Measurements from ENCODE around the gene BRINP1. TPM values are rescaled to one million over a fixed set of nuclear protein-coding genes. Genes with fewer than 3 reads are reported as not detected.

Gene BRINP1
- total and polyA plus RNA-seq, 2 of the 8 experiments (the other 6 are each of a cell fraction or from before 2014, with no cell fraction given), result 19.5 to 20.5 TPM

DNA sequence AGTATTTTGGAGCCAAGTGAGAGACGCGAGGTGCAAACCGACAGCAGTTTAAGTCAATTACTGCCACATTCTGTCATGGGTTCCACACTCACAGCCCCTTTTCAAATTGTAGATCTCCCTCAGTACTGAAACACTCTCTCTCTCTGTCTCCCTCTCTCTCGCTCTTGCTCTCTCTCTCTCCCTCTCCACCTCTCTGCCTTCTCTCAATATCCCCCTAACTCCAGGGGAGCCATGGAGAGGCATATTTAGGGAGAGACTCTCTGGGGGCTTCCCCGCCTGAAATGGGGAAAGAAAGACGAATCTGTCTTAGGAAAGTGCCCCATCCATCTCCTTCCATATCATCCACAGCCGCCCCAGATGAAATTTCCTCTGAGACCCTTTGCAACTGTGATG lies 1.6 kb downstream of the BRINP1 start:
- Histone ChIP-seq H2AK5ac (ENCODE audit: low read depth, low read length) (no peak overlapping the region), H3K4me3 (ENCODE audit: extremely low read depth in 1 of 4, insufficient read depth in 2 of 4, low read depth in 3 of 4, low read length in 4 of 4) (peak overlapping the region; percentile 85 to 97 (median 88); a peak in 7 of 8 replicates), H2BK15ac (ENCODE audit: low read length) (no peak overlapping the region), H3K9me3 (ENCODE audit: insufficient read depth in 2 of 2, low read depth in 1 of 2, low read length in 1 of 2) (no peaks in the 10 kb centered on the region), H3K79me2 (ENCODE audit: control insufficient read depth in 1 of 2, insufficient read depth in 2 of 2, low read length in 2 of 2) (peaks cover 0 to 35% of the 10 kb centered on the region in 2 experiments; a peak in 3 of 4 replicates), H4K8ac (ENCODE audit: extremely low read depth, insufficient read depth, low read length) (no peak overlapping the region), H3K23me2 (ENCODE audit: low read depth, low read length) (peaks cover 15% of the 10 kb centered on the region), H4K5ac (ENCODE audit: insufficient read length, low read depth, low read length) (no peak overlapping the region), H3K4me2 (ENCODE audit: insufficient read depth in 1 of 2, low read depth in 2 of 2, low read length in 2 of 2) (peak overlapping the region; percentile 97 to 98), H3K4me1 (replicated peaks in 1 of 4; ENCODE audit: control insufficient read depth in 3 of 4, insufficient read depth in 4 of 4, low read length in 3 of 4) (peaks cover 3 to 15% (median 6%) of the 10 kb centered on the region in 4 experiments; a peak in 6 of 7 replicates), H3K56ac (replicated peaks; ENCODE audit: insufficient read length, low read depth, low read length) (no peak overlapping the region), H3K9ac (replicated peaks in 1 of 4; ENCODE audit: extremely low read depth in 1 of 4, low read depth in 3 of 4, low read length in 3 of 4) (no peak overlapping the region), H2BK120ac (replicated peaks; ENCODE audit: low read depth, low read length) (no peak overlapping the region), H2AFZ (ENCODE audit: low read length) (no peak overlapping the region), H3K18ac (ENCODE audit: extremely low read depth, low read length) (0 out of 2 replicates have a peak overlapping the region, but pooled peaks have one; percentile 35), H3K36me3 (ENCODE audit: control insufficient read depth in 2 of 4, insufficient read depth in 4 of 4, low read length in 3 of 4) (no peaks in the 10 kb centered on the region), H3K27me3 (replicated peaks in 1 of 4; ENCODE audit: control insufficient read depth in 3 of 4, extremely low read depth in 1 of 4, insufficient read depth in 3 of 4, low read length in 3 of 4) (peaks cover 0 to 8% (median 5%) of the 10 kb centered on the region in 4 experiments; a peak in 5 of 7 replicates), H2BK12ac (ENCODE audit: low read depth, low read length) (peak overlapping the region; percentile 42; the same call in 1 of the 2 replicates), H2BK20ac (ENCODE audit: low read length) (no peak overlapping the region), H2BK5ac (ENCODE audit: low read depth, low read length) (no peak overlapping the region; the same call in 1 of the 2 replicates), H3K4ac (replicated peaks; ENCODE audit: insufficient read length, low read depth, low read length) (no peak overlapping the region), H3K23ac (ENCODE audit: insufficient read length) (no peak overlapping the region), H4K91ac (replicated peaks; ENCODE audit: insufficient read length, low read length) (no peak overlapping the region), H3K14ac (ENCODE audit: insufficient read length) (no peak overlapping the region), H3K79me1 (ENCODE audit: low read depth, low read length) (no peaks in the 10 kb centered on the region; the same call in 1 of the 2 replicates), H4K20me1 (replicated peaks in 1 of 2; ENCODE audit: control insufficient read depth in 1 of 2, insufficient read depth in 2 of 2, low read length in 2 of 2) (peaks cover 0 to 4% of the 10 kb centered on the region in 2 experiments), H3K27ac (ENCODE audit: low read depth, low read length) (no peak overlapping the region)
- FAIRE-seq (no peak), DNase-seq (ENCODE audit: low read depth in 1 of 2, low spot score in 2 of 2) (no peak)
- 37% methylated on average over 7 of the region's 7 CpGs; no CpG with 5 or more reads in 1 of the 2 experiments for WGBS, 2 experiments (ENCODE audit: extremely low coverage in 1 of 2, insufficient coverage in 1 of 2, insufficient read length in 1 of 2, insufficient replicate concordance in 2 of 2, low coverage in 1 of 2, low lambda C conversion rate in 2 of 2, missing lambda C conversion rate in 1 of 2)
- TF ChIP-seq CBX5 (IDR thresholded peaks at IDR 0.05; ENCODE audit: low read depth, low read length) (no peak), RNF2 (IDR thresholded peaks at IDR 0.05; ENCODE audit: borderline replicate concordance, low read depth, low read length, missing control alignments, poor library complexity, severe bottlenecking) (no peak), CTBP2 (IDR thresholded peaks at IDR 0.05; ENCODE audit: borderline replicate concordance, insufficient read depth, insufficient read length, low read length) (peak; percentile 11), POLR2A (IDR thresholded peaks at IDR 0.05; ENCODE audit: control extremely low read depth in 1 of 2, low read depth in 2 of 2, low read length in 2 of 2) (no peak), SIX5 (IDR thresholded peaks at IDR 0.05; ENCODE audit: low read depth, low read length) (no peak), TCF12 (IDR thresholded peaks at IDR 0.05; ENCODE audit: low read depth, low read length) (no peak), ASH2L (IDR thresholded peaks at IDR 0.05; ENCODE audit: low read length) (no peak)
- CTCF ChIA-PET (ENCODE audit: partially characterized antibody), result interaction anchor here (0.6 to 1.6 kb wide), 4 partner anchors 8 to 772 kb away, joined by 3 to 7 read pairs (median 4); no protein-coding TSS in a partner anchor
- POLR2A ChIA-PET (ENCODE audit: partially characterized antibody), result interaction anchor here (0.7 kb wide), 1 partner anchor 354 kb away, joined by 3 read pairs; no protein-coding TSS in a partner anchor
